Neural crest cell (in vitro differentiated cells): ENCODE results near the gene CRIM1. TPM values are rescaled to one million over a fixed set of nuclear protein-coding genes. Genes with fewer than 3 reads are reported as not detected.

Experiments used
- DNase-seq: peaks from one replicate; pipeline ENCODE4 v3.0.0; 2021; ENCODE audit warnings: low read depth, mixed read lengths, low spot score
- H3K27ac Mint-ChIP-seq: one replicate; pipeline ENCODE4 v1.8.0; 2021; ENCODE audit warnings: mild to moderate bottlenecking, mixed read lengths; ENCODE audit not compliant: unreplicated experiment
- H3K27me3 Mint-ChIP-seq: 2 replicates; pipeline ENCODE4 v1.8.0; 2021; ENCODE audit warnings: low read depth, mild to moderate bottlenecking, mixed read lengths
- H3K36me3 Mint-ChIP-seq: 2 replicates; pipeline ENCODE4 v1.8.0; 2021; ENCODE audit warnings: low read depth, mild to moderate bottlenecking, mixed read lengths
- H3K4me1 Mint-ChIP-seq: 2 replicates; pipeline ENCODE4 v1.8.0; 2021; ENCODE audit warnings: mixed read lengths
- H3K4me3 Mint-ChIP-seq: one replicate; pipeline ENCODE4 v1.8.0; 2021; ENCODE audit warnings: mild to moderate bottlenecking, mixed read lengths
- H3K9me3 Mint-ChIP-seq: 2 replicates; pipeline ENCODE4 v1.8.0; 2021; ENCODE audit warnings: mixed read lengths
- total RNA-seq: library from RNA; stranded (reverse); gene quantifications from 2 replicates; pipeline ENCODE4 v1.2.1, GENCODE V29; 2021
- TF ChIP-seq, protein P1 (sequence below): fragments of 200-600 bp; sonication (generic); conservative IDR thresholded peaks from 2 replicates; pipeline ENCODE4 v1.5.0; 2021; ENCODE audit warnings: antibody characterized with exemption, mild to moderate bottlenecking

CRIM1 gene
- total RNA-seq, 1 donor from 2014 or later = 13.8 TPM

DNA sequence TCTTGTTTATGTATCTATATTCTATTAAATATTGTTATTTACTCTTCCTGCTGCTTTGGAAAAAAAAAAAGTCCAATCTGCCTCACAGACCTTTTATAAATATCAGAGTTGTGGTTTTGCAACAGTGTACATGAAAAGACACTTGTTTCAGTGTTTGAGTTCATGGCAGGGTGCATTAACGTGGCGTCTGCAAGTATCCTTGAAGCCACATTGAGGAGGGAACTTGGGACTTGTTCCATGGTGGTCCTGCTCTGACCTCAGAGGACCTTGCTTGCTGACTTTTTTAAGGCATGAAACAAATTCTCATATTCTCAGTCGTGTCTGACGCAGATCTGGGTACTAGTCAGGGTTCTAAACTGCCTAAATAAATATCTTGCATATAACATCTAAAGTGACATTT is 55.1 kb downstream of the CRIM1 start:
- Mint-ChIP-seq H3K36me3 (no peaks in the 10 kb centered on the region), H3K27me3 (no peaks in the 10 kb centered on the region), H3K9me3 (no peaks in the 10 kb centered on the region), H3K27ac (no peak overlapping the region), H3K4me3 (no peak overlapping the region), H3K4me1 (peaks cover 28% of the 10 kb centered on the region)
- no peak for DNase-seq
- TF ChIP-seq, protein P1, sequence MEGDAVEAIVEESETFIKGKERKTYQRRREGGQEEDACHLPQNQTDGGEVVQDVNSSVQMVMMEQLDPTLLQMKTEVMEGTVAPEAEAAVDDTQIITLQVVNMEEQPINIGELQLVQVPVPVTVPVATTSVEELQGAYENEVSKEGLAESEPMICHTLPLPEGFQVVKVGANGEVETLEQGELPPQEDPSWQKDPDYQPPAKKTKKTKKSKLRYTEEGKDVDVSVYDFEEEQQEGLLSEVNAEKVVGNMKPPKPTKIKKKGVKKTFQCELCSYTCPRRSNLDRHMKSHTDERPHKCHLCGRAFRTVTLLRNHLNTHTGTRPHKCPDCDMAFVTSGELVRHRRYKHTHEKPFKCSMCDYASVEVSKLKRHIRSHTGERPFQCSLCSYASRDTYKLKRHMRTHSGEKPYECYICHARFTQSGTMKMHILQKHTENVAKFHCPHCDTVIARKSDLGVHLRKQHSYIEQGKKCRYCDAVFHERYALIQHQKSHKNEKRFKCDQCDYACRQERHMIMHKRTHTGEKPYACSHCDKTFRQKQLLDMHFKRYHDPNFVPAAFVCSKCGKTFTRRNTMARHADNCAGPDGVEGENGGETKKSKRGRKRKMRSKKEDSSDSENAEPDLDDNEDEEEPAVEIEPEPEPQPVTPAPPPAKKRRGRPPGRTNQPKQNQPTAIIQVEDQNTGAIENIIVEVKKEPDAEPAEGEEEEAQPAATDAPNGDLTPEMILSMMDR = no peak

DNA sequence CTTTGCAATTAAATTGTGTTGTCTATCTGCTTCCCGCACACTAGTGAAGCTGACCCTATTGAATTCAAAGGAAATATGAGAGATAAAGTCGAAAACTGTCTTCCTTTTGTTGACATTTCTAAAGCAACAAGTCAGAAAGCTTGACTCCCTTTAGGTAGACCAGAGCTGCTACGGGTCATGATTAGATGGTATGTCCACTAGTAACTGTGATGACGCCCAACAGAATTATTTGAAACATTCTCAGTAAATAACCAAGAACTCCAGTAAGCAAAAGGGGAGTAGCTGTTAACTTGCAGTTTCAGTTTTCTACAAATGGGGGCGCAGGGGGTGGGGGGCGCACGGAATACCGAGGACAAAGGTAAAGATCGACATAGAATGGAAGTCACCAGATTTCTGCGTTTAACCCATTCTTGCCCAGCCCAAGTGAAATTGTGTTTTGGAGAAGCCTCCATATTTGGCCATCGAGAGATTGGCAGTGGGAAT is 56.4 kb downstream of the CRIM1 start:
- TF ChIP-seq, protein P1 = no peak
- no peak for DNase-seq
- Mint-ChIP-seq H3K36me3 (no peaks in the 10 kb centered on the region), H3K4me3 (no peak overlapping the region), H3K9me3 (no peaks in the 10 kb centered on the region), H3K27ac (no peak overlapping the region), H3K27me3 (no peaks in the 10 kb centered on the region), H3K4me1 (peaks cover 28% of the 10 kb centered on the region)

DNA sequence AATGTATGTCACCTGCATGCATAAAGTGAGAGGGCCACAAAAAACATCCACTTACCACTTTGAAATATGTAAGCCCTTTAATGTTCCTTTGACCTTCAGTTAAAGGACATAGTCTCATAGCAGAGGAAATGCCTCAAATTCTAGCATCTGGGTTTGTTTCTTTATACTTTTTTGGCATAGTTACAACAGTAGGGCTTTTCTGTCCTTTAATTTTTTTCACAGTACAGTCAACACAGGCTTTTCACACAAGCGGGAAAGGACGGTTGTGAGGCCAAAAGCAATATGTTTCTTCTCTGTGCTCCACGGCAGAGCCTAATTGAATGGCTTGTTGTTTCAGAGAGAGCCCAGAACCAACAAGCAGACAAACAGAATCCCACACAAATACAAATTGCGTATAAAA is 57.6 kb downstream of the CRIM1 start:
- TF ChIP-seq, protein P1 = no peak
- H3K4me1 Mint-ChIP-seq = peaks cover 28% of the 10 kb centered on the region
- DNase-seq = no peak
- no peaks in the 10 kb centered on the region for H3K36me3 Mint-ChIP-seq
- H3K4me3 Mint-ChIP-seq = no peak overlapping the region
- no peak overlapping the region for H3K27ac Mint-ChIP-seq
- H3K27me3 Mint-ChIP-seq = no peaks in the 10 kb centered on the region
- H3K9me3 Mint-ChIP-seq = no peaks in the 10 kb centered on the region

DNA sequence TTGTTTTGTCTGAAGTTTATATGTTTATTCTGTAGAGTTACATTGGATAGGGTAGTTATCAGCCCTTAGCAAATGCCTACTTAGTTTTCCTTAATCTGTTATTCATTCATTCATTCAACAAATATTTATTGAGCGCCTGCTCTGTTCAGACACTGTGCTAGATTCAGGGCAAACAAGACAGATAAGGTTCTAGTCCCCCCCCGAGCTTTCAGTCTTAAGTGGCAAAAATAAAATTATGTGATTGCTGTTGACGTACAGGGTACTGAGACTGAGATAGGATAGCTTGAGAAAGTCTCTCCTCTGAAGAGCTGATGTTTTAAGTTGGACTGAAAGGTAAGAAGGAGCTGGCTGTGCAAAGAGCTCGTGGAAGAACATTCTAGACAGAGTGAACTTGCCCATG is 58.7 kb downstream of the CRIM1 start:
- no peak for DNase-seq
- no peak overlapping the region for H3K4me3 Mint-ChIP-seq
- TF ChIP-seq, protein P1 = no peak
- H3K36me3 Mint-ChIP-seq = no peaks in the 10 kb centered on the region
- no peaks in the 10 kb centered on the region for H3K9me3 Mint-ChIP-seq
- H3K4me1 Mint-ChIP-seq = peaks cover 33% of the 10 kb centered on the region
- H3K27ac Mint-ChIP-seq = no peak overlapping the region
- no peaks in the 10 kb centered on the region for H3K27me3 Mint-ChIP-seq

DNA sequence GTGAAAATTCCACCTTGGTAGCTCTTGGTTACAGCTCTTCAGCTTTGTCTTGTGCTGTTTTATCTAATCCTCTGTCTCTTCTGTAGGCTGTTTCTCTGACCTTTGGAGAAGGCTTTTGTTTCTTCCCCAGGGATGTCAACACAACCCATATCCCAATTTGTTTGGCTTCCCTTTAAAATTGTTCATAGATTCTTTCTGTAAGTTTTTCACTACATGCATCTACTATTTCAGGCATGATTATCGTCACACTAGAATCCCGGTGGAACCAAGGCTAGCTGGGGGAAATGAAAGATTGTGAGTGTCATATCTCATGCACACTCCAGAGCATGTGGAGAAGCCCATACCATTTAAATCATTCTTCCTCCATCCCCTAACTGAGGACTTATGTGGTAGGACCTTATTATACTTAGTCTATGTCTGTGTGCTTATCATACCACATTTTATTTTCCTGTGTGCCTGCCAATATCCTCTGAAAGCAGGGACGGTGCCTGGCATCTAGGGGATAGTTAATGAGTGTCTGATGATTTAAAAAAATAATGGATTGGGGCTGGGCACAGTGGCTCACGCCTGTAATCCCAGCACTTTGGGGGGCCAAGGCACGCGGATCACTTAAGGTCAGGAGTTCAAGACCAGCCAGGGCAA is 59.9 kb downstream of the CRIM1 start:
- TF ChIP-seq, protein P1 = no peak
- no peak for DNase-seq
- H3K4me1 Mint-ChIP-seq = peaks cover 29% of the 10 kb centered on the region
- H3K4me3 Mint-ChIP-seq = no peak overlapping the region
- H3K9me3 Mint-ChIP-seq = no peaks in the 10 kb centered on the region
- no peaks in the 10 kb centered on the region for H3K36me3 Mint-ChIP-seq
- no peak overlapping the region for H3K27ac Mint-ChIP-seq
- H3K27me3 Mint-ChIP-seq = no peaks in the 10 kb centered on the region
